Measurements from ENCODE around the gene IPMK.
"Not testable (repeated sequence)": the region's sequence is repeated elsewhere in the genome, so short reads cannot be mapped to it uniquely, and the experiment has no call there.

Gene IPMK

DNA sequence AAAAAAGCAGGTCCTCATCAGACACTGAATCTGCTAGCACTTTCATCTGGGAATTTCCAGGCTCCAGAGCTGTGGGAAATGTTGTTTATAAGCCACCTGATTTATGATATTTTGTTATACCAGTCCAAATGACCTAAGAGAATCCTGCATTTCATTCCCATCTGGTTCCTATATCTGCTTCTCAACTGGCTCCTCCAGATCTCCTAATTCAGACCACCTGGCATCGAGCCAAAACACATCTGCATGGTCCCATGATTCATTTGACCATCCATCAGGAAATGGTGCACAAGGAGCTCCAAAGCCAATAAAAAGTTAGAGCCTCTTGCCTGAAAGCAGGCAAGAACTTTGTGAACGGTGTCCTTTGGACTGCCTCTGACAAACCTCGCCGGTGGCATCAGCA is 108.9 kb downstream of the IPMK start:
- Histone ChIP-seq H2BK15ac (ENCODE audit: low read length) (no peak overlapping the region), H2AFZ (ENCODE audit: low read length) (no peak overlapping the region), H3K4ac (ENCODE audit: low read length) (no peak overlapping the region), H3K36me3 (replicated peaks in 1 of 2; ENCODE audit: control insufficient read depth in 2 of 2, insufficient read depth in 2 of 2, low read length in 2 of 2) (no peaks in the 10 kb centered on the region), H2AK5ac (ENCODE audit: low read depth, low read length) (no peak overlapping the region), H3K9ac (ENCODE audit: low read depth, low read length, poor library complexity) (no peak overlapping the region), H3K4me3 (ENCODE audit: low read length in 2 of 2) (no peak overlapping the region), H3K9me3 (replicated peaks in 1 of 2; ENCODE audit: control insufficient read depth in 2 of 2, insufficient read depth in 1 of 2, low read depth in 1 of 2, low read length in 2 of 2) (no peaks in the 10 kb centered on the region), H4K8ac (ENCODE audit: low read depth, low read length) (no peak overlapping the region), H3K27ac (replicated peaks; ENCODE audit: low read length) (no peak overlapping the region), H3K27me3 (ENCODE audit: control insufficient read depth in 3 of 3, insufficient read depth in 3 of 3, low read depth in 1 of 3, low read length in 3 of 3) (no peaks in the 10 kb centered on the region), H3K4me1 (ENCODE audit: control insufficient read depth in 2 of 2, insufficient read depth in 1 of 2, low read depth in 1 of 2, low read length in 2 of 2) (no peaks in the 10 kb centered on the region), H3K4me2 (ENCODE audit: insufficient read depth, low read length, poor library complexity, severe bottlenecking) (no peak overlapping the region), H2BK5ac (ENCODE audit: low read length) (no peak overlapping the region), H3K79me1 (ENCODE audit: low read depth, low read length) (no peaks in the 10 kb centered on the region), H3K18ac (ENCODE audit: low read length) (no peak overlapping the region), H2BK120ac (ENCODE audit: low read depth, low read length) (no peak overlapping the region), H3K23ac (ENCODE audit: low read depth, low read length, poor library complexity) (no peak overlapping the region), H4K91ac (ENCODE audit: low read depth, low read length, poor library complexity) (no peak overlapping the region), H3K14ac (ENCODE audit: low read length) (no peak overlapping the region), H2BK12ac (ENCODE audit: low read length) (no peak overlapping the region)
- DNase-seq (ENCODE audit: low spot score) = no peak
- whole genome bisulfite sequencing, 2 donors (ENCODE audit: extremely low coverage in 2 of 2, insufficient read length in 2 of 2, insufficient replicate concordance in 1 of 2) = no CpG with 5 or more reads among the region's 4 CpGs

- no peak overlapping the region for H4K8ac ChIP-seq (ENCODE audit: low read depth, low read length)
- H2AK5ac ChIP-seq (ENCODE audit: low read depth, low read length) = no peak overlapping the region
- no peak overlapping the region for H2AFZ ChIP-seq (ENCODE audit: low read length)
- no peaks in the 10 kb centered on the region for H3K36me3 ChIP-seq (replicated peaks in 1 of 2; ENCODE audit: control insufficient read depth in 2 of 2, insufficient read depth in 2 of 2, low read length in 2 of 2)
- H4K91ac ChIP-seq (ENCODE audit: low read depth, low read length, poor library complexity) = no peak overlapping the region
- no peak overlapping the region for H3K27ac ChIP-seq (replicated peaks; ENCODE audit: low read length)
- H2BK12ac ChIP-seq (ENCODE audit: low read length) = no peak overlapping the region
- H3K4me2 ChIP-seq (ENCODE audit: insufficient read depth, low read length, poor library complexity, severe bottlenecking) = no peak overlapping the region
- DNase-seq (ENCODE audit: low spot score) = no peak
- H3K27me3 ChIP-seq (ENCODE audit: control insufficient read depth in 3 of 3, insufficient read depth in 3 of 3, low read depth in 1 of 3, low read length in 3 of 3) = no peaks in the 10 kb centered on the region
- H2BK15ac ChIP-seq (ENCODE audit: low read length) = no peak overlapping the region
- H3K4me1 ChIP-seq (ENCODE audit: control insufficient read depth in 2 of 2, insufficient read depth in 1 of 2, low read depth in 1 of 2, low read length in 2 of 2) = no peaks in the 10 kb centered on the region
- H3K9ac ChIP-seq (ENCODE audit: low read depth, low read length, poor library complexity) = no peak overlapping the region
- H2BK120ac ChIP-seq (ENCODE audit: low read depth, low read length) = no peak overlapping the region
- H2BK5ac ChIP-seq (ENCODE audit: low read length) = no peak overlapping the region
- no peaks in the 10 kb centered on the region for H3K9me3 ChIP-seq (replicated peaks in 1 of 2; ENCODE audit: control insufficient read depth in 2 of 2, insufficient read depth in 1 of 2, low read depth in 1 of 2, low read length in 2 of 2)
- H3K4ac ChIP-seq (ENCODE audit: low read length) = no peak overlapping the region
- no peak overlapping the region for H3K4me3 ChIP-seq (ENCODE audit: low read length in 2 of 2)
- H3K18ac ChIP-seq (ENCODE audit: low read length) = no peak overlapping the region
- H3K14ac ChIP-seq (ENCODE audit: low read length) = no peak overlapping the region
- H3K79me1 ChIP-seq (ENCODE audit: low read depth, low read length) = no peaks in the 10 kb centered on the region
- no peak overlapping the region for H3K23ac ChIP-seq (ENCODE audit: low read depth, low read length, poor library complexity)
- WGBS, 2 donors (ENCODE audit: extremely low coverage in 2 of 2, insufficient read length in 2 of 2, insufficient replicate concordance in 1 of 2) = no CpG with 5 or more reads among the region's 7 CpGs
These were observed 110.5 kb downstream of the IPMK start for GRCh38 chr10:58157076-58157766.

GRCh38 chr10:58155941-58156340 is 111.8 kb downstream of the IPMK start:
- H3K79me1 ChIP-seq (ENCODE audit: low read depth, low read length); H3K23ac ChIP-seq (ENCODE audit: low read depth, low read length, poor library complexity); H2BK120ac ChIP-seq (ENCODE audit: low read depth, low read length); H4K8ac ChIP-seq (ENCODE audit: low read depth, low read length); H3K4me2 ChIP-seq (ENCODE audit: insufficient read depth, low read length, poor library complexity, severe bottlenecking); DNase-seq (ENCODE audit: low spot score); H3K18ac ChIP-seq (ENCODE audit: low read length); H3K4me3 ChIP-seq (ENCODE audit: low read length in 2 of 2); H3K14ac ChIP-seq (ENCODE audit: low read length); H2BK15ac ChIP-seq (ENCODE audit: low read length); H2BK12ac ChIP-seq (ENCODE audit: low read length); H4K91ac ChIP-seq (ENCODE audit: low read depth, low read length, poor library complexity); H2AK5ac ChIP-seq (ENCODE audit: low read depth, low read length); H3K9me3 ChIP-seq (replicated peaks in 1 of 2; ENCODE audit: control insufficient read depth in 2 of 2, insufficient read depth in 1 of 2, low read depth in 1 of 2, low read length in 2 of 2); H3K27ac ChIP-seq (replicated peaks; ENCODE audit: low read length); H3K9ac ChIP-seq (ENCODE audit: low read depth, low read length, poor library complexity); H3K4me1 ChIP-seq (ENCODE audit: control insufficient read depth in 2 of 2, insufficient read depth in 1 of 2, low read depth in 1 of 2, low read length in 2 of 2); H2BK5ac ChIP-seq (ENCODE audit: low read length); H3K4ac ChIP-seq (ENCODE audit: low read length); H3K27me3 ChIP-seq (ENCODE audit: control insufficient read depth in 3 of 3, insufficient read depth in 3 of 3, low read depth in 1 of 3, low read length in 3 of 3); H2AFZ ChIP-seq (ENCODE audit: low read length); H3K36me3 ChIP-seq (replicated peaks in 1 of 2; ENCODE audit: control insufficient read depth in 2 of 2, insufficient read depth in 2 of 2, low read length in 2 of 2): not testable (repeated sequence)
- WGBS, 2 donors (ENCODE audit: extremely low coverage in 2 of 2, insufficient read length in 2 of 2, insufficient replicate concordance in 1 of 2) = no CpG with 5 or more reads among the region's 2 CpGs

DNA sequence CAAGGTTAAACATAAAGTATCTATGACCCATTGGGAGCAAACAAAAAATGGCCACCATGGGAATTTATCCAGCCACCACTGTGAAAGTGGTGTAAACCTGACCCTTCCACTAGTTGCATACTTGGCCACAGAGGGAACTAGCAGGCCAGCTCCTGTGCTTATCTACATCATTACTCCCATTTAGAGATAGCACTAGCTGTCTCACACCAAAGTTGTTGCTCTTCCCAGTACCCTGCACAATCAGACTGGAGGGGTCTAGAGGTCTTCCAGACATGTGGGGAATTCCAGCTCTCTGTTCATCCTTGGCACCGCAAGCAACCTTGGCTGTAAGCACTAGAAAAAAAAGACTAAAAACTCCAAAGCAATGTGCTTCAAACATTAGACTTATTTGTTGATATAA is 113.9 kb downstream of the IPMK start:
- no peak overlapping the region for H4K91ac ChIP-seq (ENCODE audit: low read depth, low read length, poor library complexity)
- H3K27ac ChIP-seq (replicated peaks; ENCODE audit: low read length) = no peak overlapping the region
- H2BK15ac ChIP-seq (ENCODE audit: low read length) = no peak overlapping the region
- H3K4me2 ChIP-seq (ENCODE audit: insufficient read depth, low read length, poor library complexity, severe bottlenecking) = no peak overlapping the region
- no peak overlapping the region for H2BK5ac ChIP-seq (ENCODE audit: low read length)
- no peak overlapping the region for H4K8ac ChIP-seq (ENCODE audit: low read depth, low read length)
- H3K36me3 ChIP-seq (replicated peaks in 1 of 2; ENCODE audit: control insufficient read depth in 2 of 2, insufficient read depth in 2 of 2, low read length in 2 of 2) = no peaks in the 10 kb centered on the region
- H3K9me3 ChIP-seq (replicated peaks in 1 of 2; ENCODE audit: control insufficient read depth in 2 of 2, insufficient read depth in 1 of 2, low read depth in 1 of 2, low read length in 2 of 2) = no peaks in the 10 kb centered on the region
- H3K4me1 ChIP-seq (ENCODE audit: control insufficient read depth in 2 of 2, insufficient read depth in 1 of 2, low read depth in 1 of 2, low read length in 2 of 2) = no peaks in the 10 kb centered on the region
- H3K27me3 ChIP-seq (ENCODE audit: control insufficient read depth in 3 of 3, insufficient read depth in 3 of 3, low read depth in 1 of 3, low read length in 3 of 3) = no peaks in the 10 kb centered on the region
- H3K9ac ChIP-seq (ENCODE audit: low read depth, low read length, poor library complexity) = no peak overlapping the region
- WGBS, 2 donors (ENCODE audit: extremely low coverage in 2 of 2, insufficient read length in 2 of 2, insufficient replicate concordance in 1 of 2) = no CpG with 5 or more reads among the region's 1 CpG
- H3K23ac ChIP-seq (ENCODE audit: low read depth, low read length, poor library complexity) = no peak overlapping the region
- DNase-seq (ENCODE audit: low spot score) = no peak
- no peak overlapping the region for H2AK5ac ChIP-seq (ENCODE audit: low read depth, low read length)
- no peak overlapping the region for H3K14ac ChIP-seq (ENCODE audit: low read length)
- H2AFZ ChIP-seq (ENCODE audit: low read length) = no peak overlapping the region
- H3K79me1 ChIP-seq (ENCODE audit: low read depth, low read length) = no peaks in the 10 kb centered on the region
- no peak overlapping the region for H2BK120ac ChIP-seq (ENCODE audit: low read depth, low read length)
- no peak overlapping the region for H3K18ac ChIP-seq (ENCODE audit: low read length)
- no peak overlapping the region for H3K4ac ChIP-seq (ENCODE audit: low read length)
- H2BK12ac ChIP-seq (ENCODE audit: low read length) = no peak overlapping the region
- peak overlapping the region in 1 of 2 donors; percentile 42 for H3K4me3 ChIP-seq (ENCODE audit: low read length in 2 of 2)
